ENCODE measurements around the gene KY. TPM values are rescaled to one million over a fixed set of nuclear protein-coding genes. Genes with fewer than 3 reads are reported as not detected.
"Not testable (repeated sequence)": the region's sequence is repeated elsewhere in the genome, so short reads cannot be mapped to it uniquely, and the experiment has no call there.

Gene KY
- polyA plus RNA-seq, 1 donor from 2014 or later = 1.7 TPM

DNA sequence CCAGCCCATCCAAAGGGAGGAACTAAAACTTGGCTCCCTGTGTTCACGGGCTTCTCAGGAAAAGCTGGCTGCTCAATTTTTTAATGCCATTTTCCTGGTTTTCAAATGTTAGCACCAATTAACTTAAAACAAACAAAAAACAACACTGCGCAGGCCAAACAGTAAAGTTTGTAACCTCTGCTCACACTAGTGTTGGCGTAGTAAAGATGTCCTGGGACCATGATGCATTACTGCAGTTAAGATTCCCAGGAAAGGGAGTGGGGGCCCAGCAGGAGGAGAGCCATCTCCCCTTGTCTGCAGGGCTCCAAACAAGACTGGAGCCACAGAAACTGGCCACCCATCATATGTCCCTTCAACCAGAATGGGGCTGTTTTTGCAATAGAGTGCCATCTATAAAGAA, 74.0 kb downstream of the KY start:
- Histone ChIP-seq H3K4me2 (ENCODE audit: low read length) (no peak overlapping the region), H3K9ac (ENCODE audit: low read length) (no peak overlapping the region), H3K27ac (ENCODE audit: low read length) (no peak overlapping the region), H3K79me2 (replicated peaks; ENCODE audit: insufficient read depth, low read length) (no peaks in the 10 kb centered on the region), H3K36me3 (ENCODE audit: insufficient read depth, low read length) (no peaks in the 10 kb centered on the region), H4K20me1 (ENCODE audit: insufficient read depth) (no peaks in the 10 kb centered on the region), H3K4me3 (ENCODE audit: low read length) (no peak overlapping the region), H3K27me3 (ENCODE audit: insufficient read depth, low read depth, low read length) (no peaks in the 10 kb centered on the region), H3K9me2 (ENCODE audit: insufficient read depth, low read length) (no peaks in the 10 kb centered on the region), H2AFZ (ENCODE audit: low read depth, low read length) (no peak overlapping the region), H3K9me3 (ENCODE audit: low read length) (no peaks in the 10 kb centered on the region), H3F3A (ENCODE audit: insufficient read depth, low read length, poor library complexity, severe bottlenecking) (no peaks in the 10 kb centered on the region)
- TF ChIP-seq MXI1 (conservative IDR thresholded peaks at IDR 0.05; ENCODE audit: poor library complexity, severe bottlenecking) = no peak

- no peaks in the 10 kb centered on the region for H3F3A ChIP-seq (ENCODE audit: insufficient read depth, low read length, poor library complexity, severe bottlenecking)
- H3K9me2 ChIP-seq (ENCODE audit: insufficient read depth, low read length) = no peaks in the 10 kb centered on the region
- no peaks in the 10 kb centered on the region for H3K27me3 ChIP-seq (ENCODE audit: insufficient read depth, low read depth, low read length)
- H4K20me1 ChIP-seq (ENCODE audit: insufficient read depth) = no peaks in the 10 kb centered on the region
- TF ChIP-seq RAD21 (conservative IDR thresholded peaks at IDR 0.05) (no peak), POLR2AphosphoS5 (IDR thresholded peaks at IDR 0.05) (no peak), TAF1 (IDR thresholded peaks at IDR 0.05; ENCODE audit: low read depth) (no peak), EP300 (conservative IDR thresholded peaks at IDR 0.05; ENCODE audit: poor library complexity, severe bottlenecking) (no peak), CTCF (IDR thresholded peaks at IDR 0.05; ENCODE audit: poor library complexity, severe bottlenecking) (no peak), SMC3 (conservative IDR thresholded peaks at IDR 0.05; ENCODE audit: poor library complexity) (no peak), MXI1 (conservative IDR thresholded peaks at IDR 0.05; ENCODE audit: poor library complexity, severe bottlenecking) (no peak), EZH2 (IDR thresholded peaks at IDR 0.05; ENCODE audit: borderline replicate concordance, insufficient read depth, low read length, poor library complexity, severe bottlenecking) (no peak)
- TF ChIP-seq, protein P1, sequence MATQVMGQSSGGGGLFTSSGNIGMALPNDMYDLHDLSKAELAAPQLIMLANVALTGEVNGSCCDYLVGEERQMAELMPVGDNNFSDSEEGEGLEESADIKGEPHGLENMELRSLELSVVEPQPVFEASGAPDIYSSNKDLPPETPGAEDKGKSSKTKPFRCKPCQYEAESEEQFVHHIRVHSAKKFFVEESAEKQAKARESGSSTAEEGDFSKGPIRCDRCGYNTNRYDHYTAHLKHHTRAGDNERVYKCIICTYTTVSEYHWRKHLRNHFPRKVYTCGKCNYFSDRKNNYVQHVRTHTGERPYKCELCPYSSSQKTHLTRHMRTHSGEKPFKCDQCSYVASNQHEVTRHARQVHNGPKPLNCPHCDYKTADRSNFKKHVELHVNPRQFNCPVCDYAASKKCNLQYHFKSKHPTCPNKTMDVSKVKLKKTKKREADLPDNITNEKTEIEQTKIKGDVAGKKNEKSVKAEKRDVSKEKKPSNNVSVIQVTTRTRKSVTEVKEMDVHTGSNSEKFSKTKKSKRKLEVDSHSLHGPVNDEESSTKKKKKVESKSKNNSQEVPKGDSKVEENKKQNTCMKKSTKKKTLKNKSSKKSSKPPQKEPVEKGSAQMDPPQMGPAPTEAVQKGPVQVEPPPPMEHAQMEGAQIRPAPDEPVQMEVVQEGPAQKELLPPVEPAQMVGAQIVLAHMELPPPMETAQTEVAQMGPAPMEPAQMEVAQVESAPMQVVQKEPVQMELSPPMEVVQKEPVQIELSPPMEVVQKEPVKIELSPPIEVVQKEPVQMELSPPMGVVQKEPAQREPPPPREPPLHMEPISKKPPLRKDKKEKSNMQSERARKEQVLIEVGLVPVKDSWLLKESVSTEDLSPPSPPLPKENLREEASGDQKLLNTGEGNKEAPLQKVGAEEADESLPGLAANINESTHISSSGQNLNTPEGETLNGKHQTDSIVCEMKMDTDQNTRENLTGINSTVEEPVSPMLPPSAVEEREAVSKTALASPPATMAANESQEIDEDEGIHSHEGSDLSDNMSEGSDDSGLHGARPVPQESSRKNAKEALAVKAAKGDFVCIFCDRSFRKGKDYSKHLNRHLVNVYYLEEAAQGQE (IDR thresholded peaks at IDR 0.05; ENCODE audit: borderline replicate concordance) = no peak
- H2AFZ ChIP-seq (ENCODE audit: low read depth, low read length) = no peak overlapping the region
- no peak overlapping the region for H3K9ac ChIP-seq (ENCODE audit: low read length)
- no peak overlapping the region for H3K4me3 ChIP-seq (ENCODE audit: low read length)
- no peaks in the 10 kb centered on the region for H3K9me3 ChIP-seq (ENCODE audit: low read length)
- H3K4me2 ChIP-seq (ENCODE audit: low read length) = no peak overlapping the region
- H3K36me3 ChIP-seq (ENCODE audit: insufficient read depth, low read length) = no peaks in the 10 kb centered on the region
- no peaks in the 10 kb centered on the region for H3K79me2 ChIP-seq (replicated peaks; ENCODE audit: insufficient read depth, low read length)
- H3K27ac ChIP-seq (ENCODE audit: low read length) = no peak overlapping the region
Observed at GRCh38 chr3:134576426-134576825, 74.4 kb downstream of the KY start.

DNA sequence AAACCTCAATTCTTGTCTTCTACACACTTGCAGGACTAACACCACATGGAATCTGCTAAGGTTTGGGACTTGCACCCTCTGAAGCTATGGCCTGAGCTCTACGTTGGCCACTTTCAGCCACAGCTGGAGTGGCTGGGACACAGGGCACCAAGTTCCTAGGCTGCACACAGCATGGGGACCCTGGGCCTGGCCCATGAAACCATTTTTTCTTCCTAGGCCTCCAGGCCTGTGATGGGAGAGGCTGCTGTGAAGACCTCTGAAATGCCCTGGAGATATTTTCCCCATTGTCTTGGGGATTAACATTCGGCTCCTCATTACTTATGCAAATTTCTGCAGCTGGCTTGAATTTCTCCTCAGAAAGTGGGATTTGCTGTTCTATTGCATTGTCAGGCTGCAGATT, 80.9 kb downstream of the KY start:
- not testable (repeated sequence) for H2AFZ ChIP-seq (ENCODE audit: low read depth, low read length); H3K9me2 ChIP-seq (ENCODE audit: insufficient read depth, low read length); H3K9ac ChIP-seq (ENCODE audit: low read length); H3K27ac ChIP-seq (ENCODE audit: low read length); H3K4me2 ChIP-seq (ENCODE audit: low read length); H4K20me1 ChIP-seq (ENCODE audit: insufficient read depth); H3K4me3 ChIP-seq (ENCODE audit: low read length); H3K27me3 ChIP-seq (ENCODE audit: insufficient read depth, low read depth, low read length); H3K79me2 ChIP-seq (replicated peaks; ENCODE audit: insufficient read depth, low read length); H3F3A ChIP-seq (ENCODE audit: insufficient read depth, low read length, poor library complexity, severe bottlenecking); H3K9me3 ChIP-seq (ENCODE audit: low read length); H3K36me3 ChIP-seq (ENCODE audit: insufficient read depth, low read length)
